SIG-M5 (cell line): ENCODE results near the gene SIPA1L3.

Experiments used
- DNase-seq: peaks from one replicate; lab custom pipeline; 2025; lab: John Stamatoyannopoulos, UW

SIPA1L3 gene

DNA sequence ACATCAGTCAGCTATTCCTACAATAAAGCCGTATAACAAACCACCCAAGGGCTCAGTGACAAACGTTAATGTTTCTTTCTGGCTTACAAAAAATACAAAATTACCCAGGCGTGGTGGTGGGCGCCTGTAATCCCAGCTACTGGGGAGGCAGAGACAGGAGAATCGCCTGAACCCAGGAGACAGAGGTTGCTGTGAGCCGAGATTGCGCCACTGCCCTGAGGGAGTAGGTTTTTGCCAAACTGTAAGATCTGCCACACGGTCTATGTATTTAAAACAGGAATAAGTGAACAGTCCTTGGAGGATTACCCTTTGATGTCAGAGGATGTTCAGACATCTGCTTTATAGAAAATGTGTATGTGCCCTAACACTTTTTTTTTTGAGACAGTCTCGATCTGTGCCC, 211.2 kb downstream of the SIPA1L3 start:
- DNase-seq: no peak

DNA sequence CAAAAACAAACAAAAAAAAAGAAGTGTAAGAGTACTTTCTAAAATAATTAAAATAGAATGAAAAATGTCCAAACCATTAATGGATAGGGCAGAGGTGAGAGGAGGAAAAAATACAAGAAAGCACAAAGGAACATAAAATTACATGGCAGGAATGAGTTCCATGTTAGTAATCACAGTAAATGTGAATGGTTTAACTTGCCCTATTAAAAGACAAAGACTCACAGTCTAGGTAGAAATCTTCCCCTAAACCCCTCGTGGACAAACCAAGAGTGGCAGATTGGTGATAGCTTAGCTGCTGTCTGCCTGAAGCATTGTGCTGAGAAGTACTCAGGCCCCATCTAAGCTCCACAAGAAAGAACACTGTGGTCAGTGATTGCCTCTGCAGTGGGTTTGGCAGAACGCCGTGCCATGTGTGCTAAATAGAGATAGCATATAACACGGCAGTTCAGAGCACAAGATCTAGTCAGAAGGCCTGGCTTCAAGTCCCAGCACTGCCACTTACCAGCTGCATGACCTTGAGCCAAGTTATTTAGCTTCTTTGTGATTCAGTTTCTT, 213.5 kb downstream of the SIPA1L3 start:
- no peak for DNase-seq

DNA sequence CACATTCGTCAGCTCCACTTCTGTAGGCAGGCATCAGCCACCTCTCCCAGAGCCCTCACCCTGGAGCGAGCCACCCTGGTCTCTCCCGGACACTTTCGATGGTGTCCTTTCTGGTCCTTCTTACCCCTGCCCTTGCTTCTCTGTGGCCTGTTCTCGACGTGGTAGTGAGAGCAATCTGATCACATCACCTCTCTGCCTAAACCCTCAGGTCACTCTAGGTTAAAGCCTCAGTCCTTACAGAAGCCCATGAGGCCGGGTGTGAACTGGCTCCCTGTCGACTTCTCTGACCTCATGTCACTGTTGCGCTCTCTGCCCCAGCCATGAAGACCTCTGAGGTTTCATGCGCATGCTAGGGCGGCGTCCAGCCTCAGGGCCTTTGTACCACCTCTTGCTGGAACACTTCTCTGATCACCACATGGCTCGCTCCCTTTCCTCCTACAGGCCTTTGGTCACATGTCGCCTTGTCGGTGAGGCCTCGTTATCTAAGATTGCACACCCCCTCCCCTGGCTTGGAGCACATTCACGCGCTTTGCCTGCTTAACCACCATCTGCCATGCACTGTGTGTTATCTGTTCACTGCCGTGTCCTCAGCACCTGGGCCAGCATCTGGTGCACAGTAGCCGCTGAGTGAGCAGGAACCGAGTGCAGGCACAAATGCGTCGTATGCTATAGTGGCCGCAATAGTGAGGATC, 215.5 kb downstream of the SIPA1L3 start:
- DNase-seq: no peak

DNA sequence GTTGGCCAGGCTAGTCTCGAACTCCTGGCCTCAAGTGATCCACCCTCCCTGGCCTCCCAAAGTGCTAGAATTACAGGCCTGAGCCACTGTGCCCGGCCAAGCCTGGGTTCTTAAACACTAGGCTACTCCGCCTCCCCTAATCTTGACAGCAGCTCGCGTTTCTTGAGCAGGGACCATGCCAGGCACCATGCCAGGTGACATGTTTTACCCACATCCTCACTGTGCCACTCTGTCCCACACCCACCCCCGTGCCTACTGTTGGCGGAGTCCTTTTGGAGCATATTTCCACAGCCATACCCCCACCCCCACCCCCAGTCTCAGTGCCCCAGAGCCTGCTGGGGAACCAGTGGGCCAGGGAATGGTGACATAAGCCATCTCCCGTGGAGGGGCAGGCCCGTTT, 218.2 kb downstream of the SIPA1L3 start:
- DNase-seq: no peak

GRCh38 chr19:38130399-38130798, 223.4 kb downstream of the SIPA1L3 start:
- no peak for DNase-seq

DNA sequence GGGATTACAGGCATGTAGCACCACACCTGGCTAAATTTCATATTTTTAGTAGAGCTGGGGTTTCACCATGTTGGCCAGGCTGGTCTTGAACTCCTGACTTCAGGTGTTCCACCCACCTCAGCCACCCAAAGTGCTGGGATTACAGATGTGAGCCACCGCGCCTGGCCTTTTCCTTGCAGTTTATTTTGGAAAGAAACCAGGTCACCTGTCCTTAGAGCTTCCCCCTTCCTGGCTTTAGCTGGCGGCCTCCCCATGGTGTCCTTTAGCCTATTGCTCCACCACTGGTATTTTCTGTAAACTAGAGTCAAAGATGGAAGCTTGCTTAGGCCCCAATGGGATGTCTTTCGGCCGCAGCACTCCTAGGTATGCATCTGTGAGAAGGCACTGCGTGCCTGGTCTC, 225.8 kb downstream of the SIPA1L3 start:
- DNase-seq: no peak

DNA sequence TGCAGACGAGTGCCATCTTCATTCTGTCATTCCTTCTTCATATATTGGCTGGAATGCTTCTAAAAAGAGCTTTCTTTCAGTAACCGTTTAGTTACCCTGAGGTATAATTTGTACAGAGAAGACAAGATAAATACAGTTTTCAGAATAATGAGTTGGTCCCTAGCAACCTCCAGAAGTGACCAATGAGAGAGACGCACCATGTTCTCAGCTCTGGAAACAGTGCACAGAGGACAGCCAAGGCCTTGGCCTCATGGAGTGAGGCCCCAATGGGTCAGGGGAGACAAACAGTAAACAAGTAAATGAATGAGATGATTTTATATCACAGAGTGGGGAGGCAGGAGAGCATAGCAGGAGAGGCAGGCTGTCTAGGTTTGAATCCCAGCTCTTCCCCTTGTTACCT, 226.3 kb downstream of the SIPA1L3 start:
- no peak for DNase-seq

- no peak for DNase-seq
These were observed 227.6 kb downstream of the SIPA1L3 start for GRCh38 chr19:38134540-38135149.

GRCh38 chr19:38135150-38135998, 228.4 kb downstream of the SIPA1L3 start:
- no peak for DNase-seq

- DNase-seq: no peak
These were observed 232.1 kb downstream of the SIPA1L3 start for GRCh38 chr19:38139122-38139521.

DNA sequence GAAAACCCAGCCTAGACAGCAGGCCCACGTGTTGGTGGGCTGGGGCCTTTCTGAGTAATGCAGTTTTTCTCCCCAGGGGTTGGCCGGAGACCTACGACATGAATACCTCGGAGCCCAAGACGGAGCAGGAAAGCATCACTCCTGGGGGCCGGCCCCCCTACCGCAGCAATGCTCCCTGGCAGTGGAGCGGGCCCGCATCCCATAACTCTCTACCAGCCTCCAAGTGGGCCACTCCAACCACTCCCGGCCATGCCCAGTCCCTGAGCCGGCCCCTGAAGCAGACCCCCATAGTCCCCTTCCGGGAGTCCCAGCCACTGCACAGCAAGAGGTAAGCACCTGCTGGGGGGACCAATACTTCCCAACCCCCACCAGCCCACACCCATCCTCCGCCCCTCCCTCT, 234.1 kb downstream of the SIPA1L3 start:
- no peak for DNase-seq

DNA sequence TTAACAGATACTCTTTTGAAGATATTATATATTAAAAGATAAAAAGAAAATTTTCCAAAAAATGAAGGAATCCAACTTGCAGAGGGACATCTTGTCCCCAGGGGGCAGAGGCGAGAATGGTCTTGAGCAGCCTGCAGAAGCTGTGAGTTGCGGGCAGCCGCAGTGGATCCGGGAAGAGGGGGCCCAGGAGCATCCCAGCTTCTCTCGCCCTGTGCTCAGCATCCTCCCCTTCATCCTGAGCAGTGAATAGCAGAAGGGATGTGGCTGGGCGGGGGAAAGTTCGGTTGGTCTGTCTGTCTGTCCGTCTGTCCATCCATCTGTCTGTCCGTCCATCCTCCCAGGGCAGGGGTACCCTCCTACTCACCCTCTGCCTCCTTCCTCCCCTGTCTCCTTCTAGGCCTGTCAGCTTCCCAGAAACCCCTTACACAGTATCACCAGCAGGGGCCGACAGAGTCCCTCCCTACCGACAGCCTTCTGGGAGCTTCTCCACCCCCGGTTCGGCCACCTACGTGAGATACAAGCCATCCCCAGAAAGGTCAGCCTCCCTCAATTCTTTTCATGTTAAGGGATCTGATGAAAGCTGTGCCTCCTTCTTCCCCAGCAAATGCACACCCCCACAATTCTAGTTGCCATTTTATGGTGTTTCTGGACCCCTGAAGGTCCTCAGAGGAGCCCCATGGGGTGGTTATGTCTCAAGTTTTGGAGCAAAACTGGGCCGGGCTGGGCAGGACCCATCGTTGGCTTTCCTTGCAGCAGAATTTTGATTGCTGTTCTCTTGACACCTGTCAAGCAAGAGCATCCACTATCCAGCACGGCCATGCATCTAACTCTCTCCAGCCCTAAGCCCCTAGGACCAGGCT, 235.4 kb downstream of the SIPA1L3 start:
- no peak for DNase-seq

DNA sequence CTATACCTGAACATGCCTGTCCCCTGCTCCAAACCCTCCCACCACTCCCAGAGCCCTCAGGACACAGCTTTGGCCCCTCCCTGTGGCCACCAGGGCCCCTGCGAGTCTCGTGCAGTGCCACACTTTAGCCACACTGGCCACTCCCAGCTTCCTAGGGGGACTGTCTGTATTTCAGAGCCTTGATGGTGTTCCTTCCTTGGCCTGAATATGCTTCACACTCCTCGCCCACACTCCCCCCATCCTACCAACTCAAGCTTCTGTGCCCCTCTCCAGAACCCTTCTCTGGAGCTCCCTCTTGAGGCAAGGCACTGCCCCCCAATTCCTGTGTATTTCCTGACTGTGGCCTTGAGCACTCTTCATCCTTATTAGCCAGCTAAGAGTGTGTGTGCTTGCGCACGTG, 236.8 kb downstream of the SIPA1L3 start:
- no peak for DNase-seq

DNA sequence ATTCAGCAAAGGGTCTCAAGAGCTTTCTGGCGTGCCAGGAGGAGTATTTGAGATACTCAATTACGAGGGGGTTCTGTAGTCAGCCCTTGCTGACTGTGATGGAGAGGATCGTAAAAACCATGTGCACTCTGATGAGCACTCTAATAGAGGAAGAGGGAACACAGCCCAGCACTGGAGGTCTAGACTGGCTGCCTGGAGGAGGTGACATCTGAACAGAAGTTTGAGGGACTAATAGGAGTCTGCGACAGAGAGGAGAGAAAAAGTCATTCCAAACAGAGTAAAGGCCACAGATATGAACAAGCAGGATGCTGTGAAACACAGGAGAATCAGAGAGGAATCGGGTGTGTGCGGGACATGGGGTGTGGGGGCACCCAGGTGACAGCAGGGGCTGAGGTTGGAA, 237.7 kb downstream of the SIPA1L3 start:
- no peak for DNase-seq

DNA sequence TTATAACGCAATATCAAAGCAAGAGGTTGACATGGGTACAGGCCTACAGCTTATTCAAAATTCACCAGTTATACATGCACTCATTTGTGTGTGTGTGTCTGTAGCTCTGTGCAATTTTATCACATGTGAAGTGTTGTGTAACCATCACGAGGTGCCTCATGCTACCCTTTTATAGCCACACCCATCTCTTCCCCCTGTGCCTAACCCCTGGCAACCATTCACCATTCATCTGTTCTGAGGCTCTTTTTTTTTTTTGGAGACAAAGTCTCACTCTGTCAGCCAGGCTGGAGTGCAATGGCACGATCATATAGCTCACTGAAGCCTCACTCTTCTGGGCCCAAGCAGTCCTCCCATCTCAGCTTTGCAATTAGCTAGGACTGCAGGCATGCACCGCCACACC, 238.6 kb downstream of the SIPA1L3 start:
- no peak for DNase-seq

DNA sequence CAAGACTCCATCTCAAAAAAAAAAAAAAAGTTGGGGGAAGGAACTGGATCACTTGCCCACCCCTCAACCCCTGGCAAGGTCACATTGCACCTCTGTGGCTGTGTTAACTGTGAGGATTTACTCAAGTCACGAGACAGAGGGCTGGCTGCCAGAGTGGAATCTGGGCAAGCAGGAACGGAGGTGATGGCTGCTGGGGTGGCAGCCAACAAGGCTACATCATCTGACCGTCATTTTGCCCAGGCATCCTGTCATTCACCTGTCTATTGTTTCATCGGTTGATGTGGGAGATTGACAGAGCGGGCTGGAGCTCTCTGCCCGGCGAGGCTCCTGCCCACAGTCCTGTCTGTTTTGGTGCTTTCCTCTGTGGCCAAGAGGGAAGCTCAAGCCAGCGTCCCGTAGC, 241.3 kb downstream of the SIPA1L3 start:
- DNase-seq: no peak

GRCh38 chr19:38149661-38150061, 242.7 kb downstream of the SIPA1L3 start:
- no peak for DNase-seq

DNA sequence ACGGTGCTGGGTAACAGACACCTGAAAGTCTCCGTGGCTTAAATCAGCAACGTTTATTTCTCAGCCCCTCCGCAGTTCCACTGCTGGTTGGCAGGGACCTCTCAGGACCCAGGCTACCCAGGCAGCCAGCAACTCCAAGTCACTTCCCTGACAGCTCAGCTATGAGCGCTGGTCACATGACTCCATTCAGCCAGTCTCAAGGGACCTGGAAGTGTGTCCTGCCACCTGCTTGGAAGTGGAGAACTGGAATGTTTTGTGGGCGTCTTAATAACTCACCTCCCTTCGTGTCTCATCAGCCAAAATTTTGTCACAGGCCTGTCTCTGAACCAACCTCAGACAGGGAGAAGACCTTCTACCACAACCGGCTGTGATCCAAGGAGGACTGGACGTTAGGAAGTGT, 244.2 kb downstream of the SIPA1L3 start:
- no peak for DNase-seq

- DNase-seq: no peak
These were observed 245.7 kb downstream of the SIPA1L3 start for GRCh38 chr19:38152461-38153379.

- DNase-seq: no peak
These were observed 248.4 kb downstream of the SIPA1L3 start for GRCh38 chr19:38155453-38155852.

DNA sequence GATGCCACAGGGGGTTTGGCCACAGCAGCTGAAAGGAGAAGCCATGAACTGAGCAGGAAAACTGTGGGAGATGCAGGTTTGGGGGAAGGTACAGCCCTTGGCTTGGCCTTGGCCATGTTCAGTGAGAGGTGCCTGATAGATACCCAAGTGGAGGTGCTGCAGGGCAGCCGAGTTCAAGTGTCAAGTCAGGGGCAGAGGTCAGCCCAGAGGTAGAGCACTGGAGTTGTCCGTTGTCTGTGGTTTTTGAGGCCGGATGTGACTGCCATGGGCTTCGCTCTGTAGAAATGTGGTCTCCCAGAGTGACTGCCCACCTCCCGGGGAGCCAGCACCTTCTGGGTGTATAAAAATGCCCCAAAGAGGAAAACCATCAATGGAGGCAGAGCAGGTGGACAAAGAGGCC, 251.7 kb downstream of the SIPA1L3 start:
- no peak for DNase-seq
